AG04450 (cell line): ENCODE data around the gene DYRK1B. TPM values are rescaled to one million over a fixed set of nuclear protein-coding genes. Genes with fewer than 3 reads are reported as not detected.

Experiments used
- CTCF ChIA-PET: fragments of 300-600, 350-600 bp; formaldehyde crosslinking; extraction: SDS; loops from one replicate; lab custom pipeline; 2022; ENCODE audit warnings: antibody characterized with exemption, inconsistent platforms; lab: Charles Lee
- POLR2A ChIA-PET: fragments of 350-600 bp; formaldehyde crosslinking; extraction: SDS; loops from one replicate; lab custom pipeline; 2021; ENCODE audit warnings: antibody characterized with exemption, inconsistent platforms; lab: Yijun Ruan, JAX
- DNase-seq: peaks from one replicate; pipeline ENCODE4 v3.0.0-alpha.2; 2011; ENCODE audit warnings: low read depth, low spot score
- H3K27ac ChIP-seq: one replicate; pipeline ENCODE4 v1.5.1; 2012; ENCODE audit warnings: low read depth, low read length, control low read depth
- H3K27me3 ChIP-seq: one replicate; pipeline ENCODE4 v1.6.0; 2012; ENCODE audit warnings: low read length; ENCODE audit not compliant: control insufficient read depth, insufficient read depth
- H3K4me3 ChIP-seq: 2 replicates; pipeline ENCODE4 v1.5.1; 2011; ENCODE audit warnings: mild to moderate bottlenecking, low read depth, low read length, control low read depth
- H3K9me3 ChIP-seq: 2 replicates; pipeline ENCODE4 v1.5.1; 2012; ENCODE audit warnings: low read length; ENCODE audit not compliant: control insufficient read depth, insufficient read depth
- polyA plus RNA-seq: library from polyadenylated mRNA; depleted of rRNA; stranded (reverse); fragments of >200 nt; gene quantifications from 2 replicates; pipeline ENCODE4 v1.2.3, GENCODE V29; 2011
- TF ChIP-seq, protein P1 (sequence below): IDR thresholded peaks from 2 replicates; pipeline ENCODE4 v1.5.1; 2011; ENCODE audit warnings: low read depth, low read length, control low read depth, inconsistent platforms

DYRK1B gene
- polyA plus RNA-seq, 1 experiment = 9.2 TPM

- no peaks in the 10 kb centered on the region; the same call in 1 of the 2 replicates for H3K9me3 ChIP-seq
- TF ChIP-seq, protein P1, sequence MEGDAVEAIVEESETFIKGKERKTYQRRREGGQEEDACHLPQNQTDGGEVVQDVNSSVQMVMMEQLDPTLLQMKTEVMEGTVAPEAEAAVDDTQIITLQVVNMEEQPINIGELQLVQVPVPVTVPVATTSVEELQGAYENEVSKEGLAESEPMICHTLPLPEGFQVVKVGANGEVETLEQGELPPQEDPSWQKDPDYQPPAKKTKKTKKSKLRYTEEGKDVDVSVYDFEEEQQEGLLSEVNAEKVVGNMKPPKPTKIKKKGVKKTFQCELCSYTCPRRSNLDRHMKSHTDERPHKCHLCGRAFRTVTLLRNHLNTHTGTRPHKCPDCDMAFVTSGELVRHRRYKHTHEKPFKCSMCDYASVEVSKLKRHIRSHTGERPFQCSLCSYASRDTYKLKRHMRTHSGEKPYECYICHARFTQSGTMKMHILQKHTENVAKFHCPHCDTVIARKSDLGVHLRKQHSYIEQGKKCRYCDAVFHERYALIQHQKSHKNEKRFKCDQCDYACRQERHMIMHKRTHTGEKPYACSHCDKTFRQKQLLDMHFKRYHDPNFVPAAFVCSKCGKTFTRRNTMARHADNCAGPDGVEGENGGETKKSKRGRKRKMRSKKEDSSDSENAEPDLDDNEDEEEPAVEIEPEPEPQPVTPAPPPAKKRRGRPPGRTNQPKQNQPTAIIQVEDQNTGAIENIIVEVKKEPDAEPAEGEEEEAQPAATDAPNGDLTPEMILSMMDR = no peak
- CTCF ChIA-PET = interaction anchor here (0.8 to 3.4 kb wide), 2 partner anchors 18 to 34 kb away, joined by 4 to 10 read pairs; no protein-coding TSS in a partner anchor
- DNase-seq = no peak
- POLR2A ChIA-PET = no interaction called here
- H3K27ac ChIP-seq = no peak overlapping the region
- H3K4me3 ChIP-seq = no peak overlapping the region
- H3K27me3 ChIP-seq = no peaks in the 10 kb centered on the region
Measured at GRCh38 chr19:39826311-39826945, 7.5 kb downstream of the DYRK1B start.

- H3K27ac ChIP-seq = no peak overlapping the region
- TF ChIP-seq, protein P1 = no peak
- H3K27me3 ChIP-seq = no peaks in the 10 kb centered on the region
- no peak for DNase-seq
- no peak overlapping the region for H3K4me3 ChIP-seq
- CTCF ChIA-PET = interaction anchor here (0.8 to 3.4 kb wide), 3 partner anchors 17 to 33 kb away, joined by 3 to 10 read pairs (median 3); no protein-coding TSS in a partner anchor
- POLR2A ChIA-PET = interaction anchor here (0.5 to 2.2 kb wide), 2 partner anchors 8 to 326 kb away, joined by 5 to 7 read pairs; partner anchors contain the start of gene DYRK1B
- no peaks in the 10 kb centered on the region; the same call in 1 of the 2 replicates for H3K9me3 ChIP-seq
Measured at GRCh38 chr19:39825531-39826076, 8.4 kb downstream of the DYRK1B start.

DNA sequence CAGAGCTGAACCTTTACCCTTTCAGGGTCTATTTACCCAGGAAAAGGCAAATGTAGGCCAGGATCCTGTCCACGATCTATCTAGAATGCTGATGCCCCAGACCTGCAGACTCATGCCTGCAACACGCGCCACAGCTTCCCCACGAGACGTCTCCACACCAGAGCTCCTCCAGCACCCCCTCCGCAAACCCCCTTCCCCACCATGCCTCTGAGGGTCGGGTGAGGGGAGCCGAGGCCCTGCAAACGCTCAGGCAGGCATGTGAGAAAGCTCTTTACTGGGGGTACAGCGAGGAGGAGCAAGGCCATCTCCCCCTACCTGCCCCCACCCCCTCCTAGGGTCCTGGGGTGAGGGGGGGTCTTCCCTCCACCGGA lies 8.9 kb downstream of the DYRK1B start:
- no peak overlapping the region for H3K27ac ChIP-seq
- no peaks in the 10 kb centered on the region; the same call in 1 of the 2 replicates for H3K9me3 ChIP-seq
- TF ChIP-seq, protein P1 = no peak
- POLR2A ChIA-PET = interaction anchor here (0.5 to 2.2 kb wide), 2 partner anchors 8 to 325 kb away, joined by 5 to 7 read pairs; partner anchors contain the start of gene DYRK1B
- H3K4me3 ChIP-seq = no peak overlapping the region
- CTCF ChIA-PET = interaction anchor here (0.8 to 3.4 kb wide), 4 partner anchors 17 to 145 kb away, joined by 3 to 10 read pairs (median 3); no protein-coding TSS in a partner anchor
- H3K27me3 ChIP-seq = no peaks in the 10 kb centered on the region
- no peak for DNase-seq

DNA sequence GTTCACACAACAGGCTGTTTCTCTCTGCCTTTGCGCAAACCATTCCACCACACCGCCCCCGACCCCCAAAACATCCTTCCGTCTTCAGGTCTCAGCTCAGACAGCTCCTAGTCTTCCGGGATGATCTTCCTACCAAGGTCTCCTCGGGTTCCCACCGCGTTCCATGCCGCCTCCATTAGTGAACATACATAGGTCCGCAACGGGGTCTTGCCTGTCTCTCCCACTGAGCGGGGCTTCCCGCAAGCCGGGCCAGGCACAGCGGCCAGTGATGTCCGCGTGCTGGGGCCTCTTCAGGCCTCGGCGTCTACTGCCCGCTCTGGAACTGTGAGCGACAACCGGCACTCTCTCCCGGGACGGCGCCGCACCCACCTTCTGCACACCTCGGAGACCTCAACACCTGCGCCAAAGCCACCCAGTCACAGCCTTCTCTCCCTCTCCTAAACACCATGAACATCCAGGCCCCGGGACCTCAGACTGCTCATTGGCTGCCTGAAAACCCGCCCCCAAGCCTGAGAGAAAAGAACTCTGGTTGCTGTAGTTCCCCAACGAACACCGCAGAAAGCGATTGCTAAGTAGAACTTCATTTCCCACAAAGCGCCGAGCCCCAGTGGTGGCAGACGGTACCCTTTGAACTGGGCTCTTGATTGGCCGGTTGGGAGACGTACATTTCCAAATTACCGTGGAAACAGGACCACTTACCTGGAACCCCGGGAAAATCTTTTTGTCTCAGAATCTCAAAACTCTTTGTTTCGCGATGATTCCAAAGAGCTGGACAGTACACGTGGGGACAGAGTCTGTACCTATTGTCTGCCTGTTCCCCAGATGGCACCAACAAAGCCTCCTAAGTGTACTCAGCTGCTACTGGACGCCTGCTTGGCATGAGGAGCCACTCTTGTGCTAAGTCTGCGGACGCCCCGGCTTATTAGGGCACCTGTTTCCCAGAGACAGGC lies 9.5 kb downstream of the DYRK1B start:
- POLR2A ChIA-PET = interaction anchor here (2.2 kb wide), 1 partner anchor 9 kb away, joined by 7 read pairs; the partner anchor contains the start of gene DYRK1B
- TF ChIP-seq, protein P1 = no peak
- CTCF ChIA-PET = interaction anchor here (0.8 to 3.4 kb wide), 4 partner anchors 18 to 146 kb away, joined by 3 to 10 read pairs (median 3); no protein-coding TSS in a partner anchor
- Histone ChIP-seq H3K27ac (peak overlapping the region; percentile 21), H3K27me3 (no peaks in the 10 kb centered on the region), H3K9me3 (no peaks in the 10 kb centered on the region; the same call in 1 of the 2 replicates), H3K4me3 (peak overlapping the region; percentile 82)
- DNase-seq = peak; percentile 72
